Calu3 (cell line): ENCODE results near the gene MTM1. TPM values are rescaled to one million over a fixed set of nuclear protein-coding genes. Genes with fewer than 3 reads are reported as not detected.
A peak's percentile ranks its signal among the peaks of the same experiment; 100 is the strongest.

Source experiments
- BruUV-seq: library from RNA; stranded (reverse); fragments of 400-500 nt; replicated peaks from 2 replicates; lab custom pipeline; 2021; lab: Mats Ljungman, UMichigan
- CTCF ChIA-PET: fragments of 300-600 bp; sonication (Branson Sonifier 250); formaldehyde crosslinking; loops from one replicate; lab custom pipeline; 2022; ENCODE audit warnings: antibody characterized with exemption; lab: Charles Lee
- DNase-seq: peaks from one replicate; pipeline ENCODE4 v3.0.0; 2022
- H3K27ac Mint-ChIP-seq: one replicate; pipeline ENCODE4 v1.8.0; 2022; ENCODE audit warnings: mixed read lengths; ENCODE audit not compliant: unreplicated experiment
- H3K27me3 Mint-ChIP-seq: one replicate; pipeline ENCODE4 v1.8.0; 2022; ENCODE audit warnings: mixed read lengths; ENCODE audit not compliant: unreplicated experiment
- H3K36me3 Mint-ChIP-seq: one replicate; pipeline ENCODE4 v1.8.0; 2022; ENCODE audit warnings: mild to moderate bottlenecking, moderate library complexity, mixed read lengths; ENCODE audit not compliant: insufficient read depth, unreplicated experiment
- H3K4me1 Mint-ChIP-seq: one replicate; pipeline ENCODE4 v1.8.0; 2022; ENCODE audit warnings: mild to moderate bottlenecking, low read depth, mixed read lengths; ENCODE audit not compliant: unreplicated experiment
- H3K4me3 Mint-ChIP-seq: one replicate; pipeline ENCODE4 v1.8.0; 2022; ENCODE audit warnings: mild to moderate bottlenecking, low read depth, moderate library complexity, mixed read lengths; ENCODE audit not compliant: unreplicated experiment
- H3K9me3 Mint-ChIP-seq: one replicate; pipeline ENCODE4 v1.8.0; 2022; ENCODE audit warnings: low read depth, mixed read lengths; ENCODE audit not compliant: unreplicated experiment
- CTCF ChIP-seq: fragments of 200-600 bp; IDR thresholded peaks from one replicate; pipeline ENCODE4 v1.8.0; 2022; ENCODE audit warnings: antibody characterized with exemption; ENCODE audit not compliant: unreplicated experiment
- intact Hi-C: fragments of 100-400 bp; cut with micrococcal nuclease; formaldehyde crosslinking; loops from one replicate; pipeline ENCODE4 v1.10.0; 2022; ENCODE audit not compliant: unreplicated experiment
- total RNA-seq: library from RNA; stranded (reverse); gene quantifications from 2 replicates; pipeline ENCODE4 v1.2.3, GENCODE V29; 2022

Gene MTM1
- total RNA-seq, 1 experiment from 2014 or later: 13.2 TPM

DNA sequence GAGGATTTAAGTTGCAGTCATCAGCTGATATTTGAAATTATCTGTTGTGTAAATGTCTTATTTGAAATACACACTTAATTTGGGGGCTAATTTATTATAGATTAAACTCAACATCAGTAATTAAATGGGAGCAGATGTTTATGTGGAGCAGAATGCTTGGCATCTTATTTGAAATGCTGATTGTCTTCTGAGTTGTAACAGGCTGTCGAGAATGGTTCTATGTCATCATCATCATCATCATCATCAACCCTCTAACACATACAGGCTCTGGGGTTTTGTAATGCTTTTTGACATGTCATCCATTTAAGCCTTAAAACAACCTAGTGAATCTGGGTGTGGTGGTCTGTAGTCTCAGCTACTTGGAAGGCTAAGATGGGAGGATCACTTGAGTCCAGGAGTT, 133.0 kb downstream of the MTM1 start:
- TF ChIP-seq CTCF: no peak
- Mint-ChIP-seq H3K27ac (no peak overlapping the region), H3K9me3 (no peaks in the 10 kb centered on the region), H3K4me3 (no peak overlapping the region), H3K27me3 (no peaks in the 10 kb centered on the region), H3K4me1 (peaks cover 23% of the 10 kb centered on the region), H3K36me3 (peaks cover 11% of the 10 kb centered on the region)
- intact Hi-C loops: no loop called here
- no TSS peak for BruUV-seq
- no peak for DNase-seq
- CTCF ChIA-PET: no interaction called here

DNA sequence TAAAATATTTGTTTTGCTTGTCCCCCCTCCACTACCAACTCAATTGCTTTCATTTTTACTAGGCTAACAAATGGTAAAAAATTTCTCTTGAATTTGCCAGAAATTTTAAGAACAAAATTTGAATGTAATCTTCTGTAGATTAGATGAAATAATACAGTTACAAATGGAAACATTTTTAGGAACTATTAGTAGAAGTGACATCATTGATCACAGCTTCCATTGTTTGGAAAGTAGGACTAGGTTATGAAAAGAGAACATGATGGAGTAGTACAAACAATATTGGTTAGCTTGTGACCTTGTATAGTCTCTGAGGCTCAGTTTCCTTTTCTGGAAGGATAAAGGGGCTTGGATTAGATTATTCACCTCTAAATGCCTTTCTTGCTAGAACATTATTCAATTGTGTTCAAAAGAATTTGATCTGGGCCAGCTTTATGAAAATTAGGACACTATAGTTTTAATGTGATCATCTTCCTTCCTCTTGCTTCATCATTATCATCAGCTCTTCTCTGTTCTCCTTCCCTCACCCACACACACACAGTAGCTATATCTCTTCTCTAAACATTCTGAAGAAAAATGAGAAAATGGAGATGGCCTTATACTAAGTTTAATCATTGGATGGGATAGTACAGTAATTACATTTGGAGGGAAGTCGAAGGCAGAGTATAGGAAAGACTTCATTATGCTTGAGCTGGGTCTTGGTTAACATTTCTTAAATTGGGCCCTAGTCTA, 134.7 kb downstream of the MTM1 start:
- peaks cover 11% of the 10 kb centered on the region for H3K36me3 Mint-ChIP-seq
- CTCF ChIA-PET: no interaction called here
- TF ChIP-seq CTCF: no peak

GRCh38 chrX:150703695-150703974, 135.2 kb downstream of the MTM1 start:
- H3K9me3 Mint-ChIP-seq: no peaks in the 10 kb centered on the region
- H3K4me1 Mint-ChIP-seq: peaks cover 12% of the 10 kb centered on the region
- intact Hi-C loops: no loop called here
- no peak for TF ChIP-seq CTCF
- peaks cover 11% of the 10 kb centered on the region for H3K36me3 Mint-ChIP-seq
- peak overlapping the region; percentile 60 for H3K27ac Mint-ChIP-seq
- DNase-seq: no peak
- no peak overlapping the region for H3K4me3 Mint-ChIP-seq
- H3K27me3 Mint-ChIP-seq: no peaks in the 10 kb centered on the region
- CTCF ChIA-PET: no interaction called here
- no TSS peak for BruUV-seq

More for the DNA sequence above, 134.7 kb downstream of the MTM1 start:
- intact Hi-C loops: no loop called here
- Mint-ChIP-seq H3K4me1 (peaks cover 12% of the 10 kb centered on the region), H3K4me3 (no peak overlapping the region), H3K27ac (peak overlapping the region; percentile 60), H3K9me3 (no peaks in the 10 kb centered on the region), H3K27me3 (no peaks in the 10 kb centered on the region)
- no TSS peak for BruUV-seq
- DNase-seq: no peak

DNA sequence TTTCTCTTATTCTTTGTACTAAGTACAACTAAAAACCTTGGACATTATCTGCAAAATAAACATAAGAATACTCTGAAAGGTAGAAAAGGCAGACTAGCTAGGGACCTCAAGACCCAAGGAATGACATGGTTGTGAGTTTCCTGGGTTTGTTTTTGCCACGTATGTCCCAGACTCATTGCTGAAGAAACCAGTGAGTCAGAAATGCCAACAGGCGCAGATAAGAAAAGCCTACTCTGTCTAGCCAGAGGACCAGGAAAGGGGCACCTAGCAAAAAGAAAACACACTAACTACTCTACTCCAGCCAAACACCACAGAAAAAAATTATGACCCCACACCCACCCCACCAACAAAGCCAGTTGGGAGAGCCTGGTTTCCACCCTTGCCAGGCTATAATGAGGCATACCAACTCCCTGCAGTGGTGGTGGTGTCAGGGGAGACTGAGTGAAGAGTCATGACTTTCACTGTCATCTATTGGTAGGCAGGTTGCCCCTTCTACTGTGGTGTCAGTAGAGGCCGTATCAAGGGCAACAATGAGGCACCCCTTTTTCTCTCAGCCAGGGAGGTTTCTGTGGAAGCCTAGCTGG, 135.7 kb downstream of the MTM1 start:
- Mint-ChIP-seq H3K9me3 (no peaks in the 10 kb centered on the region), H3K27me3 (no peaks in the 10 kb centered on the region), H3K36me3 (peaks cover 11% of the 10 kb centered on the region), H3K27ac (peak overlapping the region; percentile 60), H3K4me1 (peaks cover 12% of the 10 kb centered on the region), H3K4me3 (no peak overlapping the region)
- BruUV-seq: no TSS peak
- TF ChIP-seq CTCF: no peak
- CTCF ChIA-PET: no interaction called here
- intact Hi-C loops: no loop called here
- peak; percentile 45 for DNase-seq
